GM12872 (cell line): ENCODE measurements around the gene SMIM10L2A.

ENCODE experiments used
- TF ChIP-seq, protein P1 (sequence below): IDR thresholded peaks from 3 replicates; pipeline ENCODE4 v1.5.1; 2011; ENCODE audit warnings: low read depth, mild to moderate bottlenecking, low read length, moderate library complexity; ENCODE audit not compliant: insufficient read depth

Gene SMIM10L2A

DNA sequence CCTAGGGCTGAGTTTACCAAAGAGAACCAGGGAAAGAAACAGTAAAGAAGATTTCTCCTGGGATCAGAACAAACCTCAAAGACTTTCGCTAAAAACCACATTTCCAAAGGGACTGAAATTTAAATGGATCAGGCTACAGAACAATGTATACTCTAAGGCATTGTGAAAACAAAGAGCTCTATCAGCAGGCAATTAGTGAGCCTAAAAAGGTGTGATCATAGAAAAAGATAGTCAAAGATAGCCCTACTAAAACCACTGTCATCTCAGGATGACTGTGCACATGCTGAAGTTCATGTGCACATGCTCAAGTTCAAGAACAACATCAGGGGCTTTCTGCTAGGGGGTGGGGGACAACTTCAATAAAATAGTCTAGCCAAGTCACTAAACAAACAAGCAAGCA lies 12.9 kb upstream of the SMIM10L2A start:
- TF ChIP-seq, protein P1, sequence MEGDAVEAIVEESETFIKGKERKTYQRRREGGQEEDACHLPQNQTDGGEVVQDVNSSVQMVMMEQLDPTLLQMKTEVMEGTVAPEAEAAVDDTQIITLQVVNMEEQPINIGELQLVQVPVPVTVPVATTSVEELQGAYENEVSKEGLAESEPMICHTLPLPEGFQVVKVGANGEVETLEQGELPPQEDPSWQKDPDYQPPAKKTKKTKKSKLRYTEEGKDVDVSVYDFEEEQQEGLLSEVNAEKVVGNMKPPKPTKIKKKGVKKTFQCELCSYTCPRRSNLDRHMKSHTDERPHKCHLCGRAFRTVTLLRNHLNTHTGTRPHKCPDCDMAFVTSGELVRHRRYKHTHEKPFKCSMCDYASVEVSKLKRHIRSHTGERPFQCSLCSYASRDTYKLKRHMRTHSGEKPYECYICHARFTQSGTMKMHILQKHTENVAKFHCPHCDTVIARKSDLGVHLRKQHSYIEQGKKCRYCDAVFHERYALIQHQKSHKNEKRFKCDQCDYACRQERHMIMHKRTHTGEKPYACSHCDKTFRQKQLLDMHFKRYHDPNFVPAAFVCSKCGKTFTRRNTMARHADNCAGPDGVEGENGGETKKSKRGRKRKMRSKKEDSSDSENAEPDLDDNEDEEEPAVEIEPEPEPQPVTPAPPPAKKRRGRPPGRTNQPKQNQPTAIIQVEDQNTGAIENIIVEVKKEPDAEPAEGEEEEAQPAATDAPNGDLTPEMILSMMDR = no peak

DNA sequence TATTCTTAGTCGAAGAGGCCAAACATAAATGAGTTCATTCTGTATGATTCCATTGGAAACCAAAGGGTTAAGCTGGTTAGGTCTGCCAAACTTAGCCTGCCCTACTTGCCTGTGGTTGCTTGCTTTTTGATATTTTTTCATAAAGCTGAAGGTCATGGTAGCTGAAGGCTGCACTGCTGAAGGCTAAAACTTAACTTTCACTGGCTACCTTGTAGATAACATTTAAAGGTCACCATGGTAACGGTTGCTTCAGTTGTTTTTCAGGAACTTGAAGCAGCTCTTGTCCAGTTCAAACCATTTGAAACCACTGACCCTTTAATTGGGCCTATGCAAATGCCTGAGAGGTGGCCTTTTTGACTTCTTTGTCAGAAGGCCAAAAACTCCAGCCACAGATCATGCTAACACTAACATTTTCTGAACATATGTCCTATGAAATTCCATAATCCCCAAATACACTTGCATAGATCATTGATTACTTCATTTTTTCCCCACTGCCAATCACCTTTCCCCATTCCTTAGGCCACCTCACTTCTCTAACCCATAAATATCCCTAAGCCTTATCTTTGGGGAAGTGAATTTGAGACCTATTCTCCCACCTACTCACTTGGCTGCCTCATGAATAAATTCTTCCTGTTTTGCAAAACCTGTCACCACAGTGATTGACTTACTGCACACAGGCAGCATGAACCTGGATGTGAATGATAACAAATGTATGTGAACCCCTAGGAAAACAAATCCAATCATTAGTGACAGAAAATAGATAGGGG lies 10.7 kb upstream of the SMIM10L2A start:
- TF ChIP-seq, protein P1 = no peak

- TF ChIP-seq, protein P1 = no peak
Observed at GRCh38 chrX:135411893-135412292, 9.9 kb upstream of the SMIM10L2A start.

- TF ChIP-seq, protein P1 = no peak
Observed at GRCh38 chrX:135416546-135416945, 5.2 kb upstream of the SMIM10L2A start.

DNA sequence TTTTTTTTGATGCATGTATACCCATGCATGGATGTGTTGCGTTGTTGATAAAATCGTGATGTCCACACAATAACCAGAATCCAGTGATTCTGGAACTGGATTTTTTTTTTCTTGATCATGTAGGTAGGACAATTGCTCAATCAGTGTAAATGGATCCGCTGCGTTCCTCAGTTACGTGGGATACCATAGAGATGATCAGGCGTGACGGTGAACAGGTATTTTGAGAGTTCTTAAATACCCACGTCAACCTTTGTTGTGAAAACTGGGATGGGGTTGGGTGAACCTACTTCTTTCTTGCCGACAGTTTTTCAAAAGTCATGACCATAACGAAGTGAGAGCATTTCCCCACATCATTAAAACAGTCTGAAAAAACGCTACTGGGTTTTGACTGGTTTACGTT lies 913 bp upstream of the SMIM10L2A start:
- TF ChIP-seq, protein P1 = no peak

- TF ChIP-seq, protein P1 = no peak
Observed at GRCh38 chrX:135421537-135421931, 210 bp upstream of the SMIM10L2A start.

GRCh38 chrX:135424469-135424868 lies 2.7 kb downstream of the SMIM10L2A start:
- TF ChIP-seq, protein P1 = no peak
